ENCODE measurements around the gene SEMA3E. TPM values are rescaled to one million over a fixed set of nuclear protein-coding genes. Genes with fewer than 3 reads are reported as not detected.
"Not testable (repeated sequence)": the region's sequence is repeated elsewhere in the genome, so short reads cannot be mapped to it uniquely, and the experiment has no call there.

Gene SEMA3E
- total RNA-seq, 1 experiment from 2014 or later, result 2.5 TPM

- TF ChIP-seq, protein P1, sequence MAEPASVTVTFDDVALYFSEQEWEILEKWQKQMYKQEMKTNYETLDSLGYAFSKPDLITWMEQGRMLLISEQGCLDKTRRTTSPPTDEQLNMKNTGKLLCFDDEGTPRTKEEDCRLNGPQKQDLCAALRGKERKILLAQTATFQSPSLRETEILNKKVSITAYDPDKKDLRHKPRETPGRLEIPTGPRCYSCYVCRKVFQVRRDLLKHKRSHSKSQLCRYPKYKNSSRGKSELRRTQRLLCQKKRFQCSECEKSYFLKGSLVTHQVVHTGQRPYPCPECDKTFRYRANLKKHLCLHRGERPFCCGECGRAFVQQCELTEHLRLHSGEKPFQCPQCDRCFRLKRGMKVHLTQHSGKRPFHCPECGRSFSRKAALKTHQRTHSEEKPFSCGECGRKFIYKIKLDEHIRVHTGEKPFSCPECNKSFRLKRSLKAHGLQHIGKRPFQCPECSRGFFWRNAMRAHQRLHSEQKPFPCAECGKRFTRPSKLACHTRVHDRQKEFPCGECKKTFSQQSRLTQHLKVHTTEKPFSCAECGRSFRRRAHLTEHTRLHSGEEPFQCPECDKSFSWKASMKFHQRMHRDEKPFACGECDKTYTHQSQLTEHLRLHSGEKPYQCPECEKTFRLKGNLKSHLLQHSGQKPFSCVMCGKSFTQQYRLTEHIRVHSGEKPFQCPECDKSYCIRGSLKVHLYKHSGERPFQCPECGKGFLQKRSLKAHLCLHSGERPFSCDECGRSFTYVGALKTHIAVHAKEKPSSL (CRISPR knock-in tag; conservative IDR thresholded peaks at IDR 0.05), result peak; percentile 78; the same call in 1 of the 2 replicates
- TF ChIP-seq SP1 (CRISPR knock-in tag; conservative IDR thresholded peaks at IDR 0.05) (0 out of 2 replicates have a peak, but pooled peaks have one; percentile 12), KAT7 (CRISPR knock-in tag; IDR thresholded peaks at IDR 0.05; ENCODE audit: borderline replicate concordance) (no peak), PRRX2 (CRISPR knock-in tag; IDR thresholded peaks at IDR 0.05) (peak; percentile 15; the same call in 1 of the 2 replicates), ETV6 (CRISPR knock-in tag; IDR thresholded peaks at IDR 0.05) (no peak), CREM (CRISPR knock-in tag; IDR thresholded peaks at IDR 0.05) (peak; percentile 13; the same call in 1 of the 2 replicates), ZNF416 (CRISPR knock-in tag; IDR thresholded peaks at IDR 0.05) (peak; percentile 34; the same call in 1 of the 2 replicates), NFATC4 (CRISPR knock-in tag; IDR thresholded peaks at IDR 0.05) (peak; percentile 63; the same call in 1 of the 2 replicates)
- TF ChIP-seq, protein P2, sequence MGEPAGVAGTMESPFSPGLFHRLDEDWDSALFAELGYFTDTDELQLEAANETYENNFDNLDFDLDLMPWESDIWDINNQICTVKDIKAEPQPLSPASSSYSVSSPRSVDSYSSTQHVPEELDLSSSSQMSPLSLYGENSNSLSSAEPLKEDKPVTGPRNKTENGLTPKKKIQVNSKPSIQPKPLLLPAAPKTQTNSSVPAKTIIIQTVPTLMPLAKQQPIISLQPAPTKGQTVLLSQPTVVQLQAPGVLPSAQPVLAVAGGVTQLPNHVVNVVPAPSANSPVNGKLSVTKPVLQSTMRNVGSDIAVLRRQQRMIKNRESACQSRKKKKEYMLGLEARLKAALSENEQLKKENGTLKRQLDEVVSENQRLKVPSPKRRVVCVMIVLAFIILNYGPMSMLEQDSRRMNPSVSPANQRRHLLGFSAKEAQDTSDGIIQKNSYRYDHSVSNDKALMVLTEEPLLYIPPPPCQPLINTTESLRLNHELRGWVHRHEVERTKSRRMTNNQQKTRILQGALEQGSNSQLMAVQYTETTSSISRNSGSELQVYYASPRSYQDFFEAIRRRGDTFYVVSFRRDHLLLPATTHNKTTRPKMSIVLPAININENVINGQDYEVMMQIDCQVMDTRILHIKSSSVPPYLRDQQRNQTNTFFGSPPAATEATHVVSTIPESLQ (CRISPR knock-in tag; IDR thresholded peaks at IDR 0.05), result no peak
Observed at GRCh38 chr7:83466187-83466923, 182.6 kb downstream of the SEMA3E start (continued).

DNA sequence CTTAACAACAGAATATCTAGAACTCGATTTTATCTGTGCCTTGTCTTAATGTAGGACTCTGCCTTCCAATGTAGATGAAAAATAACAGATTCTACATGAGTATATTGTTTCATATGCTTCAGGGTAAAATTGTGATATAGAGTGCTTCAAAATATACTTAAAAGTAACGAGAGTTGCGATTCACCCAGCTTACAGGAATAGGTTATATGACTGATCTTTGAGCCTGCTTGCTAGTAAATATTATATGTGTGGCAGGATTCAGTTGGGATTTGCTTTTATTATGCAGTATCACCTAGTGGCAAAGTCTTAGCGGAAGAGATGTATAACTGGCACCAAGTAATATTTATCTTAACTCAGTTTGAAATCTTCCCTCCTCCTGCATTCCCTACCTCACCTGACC, 183.3 kb downstream of the SEMA3E start:
- DNase-seq (ENCODE audit: low spot score) (no peak), ATAC-seq (no peak)
- Mint-ChIP-seq H3K36me3 (peaks cover 54% of the 10 kb centered on the region), H3K4me3 (peak overlapping the region; percentile 100), H3K4me1 (peaks cover 45% of the 10 kb centered on the region), H3K27ac (peak overlapping the region; percentile 96), H3K9me3 (no peaks in the 10 kb centered on the region), H3K27me3 (ENCODE audit: low read depth) (peaks cover 3% of the 10 kb centered on the region)
- POLR2A ChIA-PET, result no interaction called here
- CTCF ChIA-PET, result no interaction called here
- TF ChIP-seq EMX1 (CRISPR knock-in tag; IDR thresholded peaks at IDR 0.05), result 0 out of 2 replicates have a peak, but pooled peaks have one; percentile 51
- TF ChIP-seq E2F4 (CRISPR knock-in tag; IDR thresholded peaks at IDR 0.05; ENCODE audit: borderline replicate concordance, low read depth), result no peak
- no peak for TF ChIP-seq FOXP4 (CRISPR knock-in tag; IDR thresholded peaks at IDR 0.05)
- TF ChIP-seq, protein P1 (CRISPR knock-in tag; conservative IDR thresholded peaks at IDR 0.05), result peak; percentile 94
- TF ChIP-seq ZNF416 (CRISPR knock-in tag; IDR thresholded peaks at IDR 0.05), result peak; percentile 88
- peak; percentile 57; the same call in 1 of the 2 replicates for TF ChIP-seq NFATC4 (CRISPR knock-in tag; IDR thresholded peaks at IDR 0.05)
- TF ChIP-seq ZNF232 (CRISPR knock-in tag; IDR thresholded peaks at IDR 0.05), result no peak
- TF ChIP-seq, protein P3, sequence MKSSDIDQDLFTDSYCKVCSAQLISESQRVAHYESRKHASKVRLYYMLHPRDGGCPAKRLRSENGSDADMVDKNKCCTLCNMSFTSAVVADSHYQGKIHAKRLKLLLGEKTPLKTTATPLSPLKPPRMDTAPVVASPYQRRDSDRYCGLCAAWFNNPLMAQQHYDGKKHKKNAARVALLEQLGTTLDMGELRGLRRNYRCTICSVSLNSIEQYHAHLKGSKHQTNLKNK (CRISPR knock-in tag; IDR thresholded peaks at IDR 0.05), result peak; percentile 71
- TF ChIP-seq ZNF671 (CRISPR knock-in tag; IDR thresholded peaks at IDR 0.05), result peak; percentile 69
- TF ChIP-seq, protein P4, sequence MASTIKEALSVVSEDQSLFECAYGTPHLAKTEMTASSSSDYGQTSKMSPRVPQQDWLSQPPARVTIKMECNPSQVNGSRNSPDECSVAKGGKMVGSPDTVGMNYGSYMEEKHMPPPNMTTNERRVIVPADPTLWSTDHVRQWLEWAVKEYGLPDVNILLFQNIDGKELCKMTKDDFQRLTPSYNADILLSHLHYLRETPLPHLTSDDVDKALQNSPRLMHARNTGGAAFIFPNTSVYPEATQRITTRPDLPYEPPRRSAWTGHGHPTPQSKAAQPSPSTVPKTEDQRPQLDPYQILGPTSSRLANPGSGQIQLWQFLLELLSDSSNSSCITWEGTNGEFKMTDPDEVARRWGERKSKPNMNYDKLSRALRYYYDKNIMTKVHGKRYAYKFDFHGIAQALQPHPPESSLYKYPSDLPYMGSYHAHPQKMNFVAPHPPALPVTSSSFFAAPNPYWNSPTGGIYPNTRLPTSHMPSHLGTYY (CRISPR knock-in tag; IDR thresholded peaks at IDR 0.05), result peak; percentile 76; the same call in 1 of the 2 replicates

DNA sequence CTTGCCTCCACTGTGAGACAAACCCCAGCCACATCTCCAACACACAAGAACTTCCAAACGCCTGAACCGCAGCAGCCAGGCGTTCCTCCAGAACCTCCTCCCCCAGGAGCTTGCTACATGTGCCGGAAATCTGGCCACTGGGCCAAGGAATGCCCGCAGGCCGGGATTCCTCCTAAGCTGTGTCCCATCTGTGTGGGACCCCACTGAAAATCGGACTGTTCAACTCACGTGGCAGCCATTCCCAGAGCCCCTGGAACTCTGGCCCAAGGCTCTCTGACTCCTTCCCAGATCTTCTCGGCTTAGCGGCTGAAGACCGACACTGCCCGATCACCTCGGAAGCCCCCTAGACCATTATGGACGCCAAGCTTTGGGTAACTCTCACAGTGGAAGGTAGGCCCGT, 187.1 kb downstream of the SEMA3E start:
- POLR2A ChIA-PET; DNase-seq (ENCODE audit: low spot score); H3K9me3 Mint-ChIP-seq; H3K27me3 Mint-ChIP-seq (ENCODE audit: low read depth); CTCF ChIA-PET; ATAC-seq: not testable (repeated sequence)
- Mint-ChIP-seq H3K4me3 (peak overlapping the region; percentile 100), H3K27ac (peak overlapping the region; percentile 100), H3K4me1 (peaks cover 36% of the 10 kb centered on the region), H3K36me3 (peaks cover 60% of the 10 kb centered on the region)
